Lower lobe of right lung (tissue), 2 donors: Measurements from ENCODE around the gene MS4A6A. TPM values are rescaled to one million over a fixed set of nuclear protein-coding genes. Genes with fewer than 3 reads are reported as not detected.
A peak's percentile ranks its signal among the peaks of the same experiment; 100 is the strongest.
"Not testable (repeated sequence)": the region's sequence is repeated elsewhere in the genome, so short reads cannot be mapped to it uniquely, and the experiment has no call there.

ENCODE experiments used
- ATAC-seq, 2 donors: fragments of 200-7000 bp; cut with Tn5 transposase; one replicate each; pipeline ENCODE4 v1.9.1; 2020 to 2022; ENCODE audit warnings: mild to moderate bottlenecking in 2 of 2, moderate library complexity in 2 of 2
- DNase-seq: peaks from one replicate; pipeline ENCODE4 v3.0.0-alpha.2; 2020
- H3K27ac ChIP-seq: fragments of 200-600 bp; one replicate; pipeline ENCODE4 v1.8.0; 2022
- H3K27me3 ChIP-seq: fragments of 200-600 bp; one replicate; pipeline ENCODE4 v1.8.0; 2022; ENCODE audit warnings: low read depth
- H3K36me3 ChIP-seq: fragments of 200-600 bp; one replicate; pipeline ENCODE4 v1.8.0; 2022; ENCODE audit warnings: mild to moderate bottlenecking
- H3K4me1 ChIP-seq: fragments of 200-600 bp; one replicate; pipeline ENCODE4 v1.8.0; 2022
- H3K4me3 ChIP-seq: fragments of 200-600 bp; one replicate; pipeline ENCODE4 v1.8.0; 2022; ENCODE audit warnings: mild to moderate bottlenecking
- H3K9me3 ChIP-seq: fragments of 200-600 bp; one replicate; pipeline ENCODE4 v1.8.0; 2022
- CTCF ChIP-seq: fragments of 200-600 bp; IDR thresholded peaks from one replicate; pipeline ENCODE4 v1.8.0; 2022; ENCODE audit warnings: antibody characterized with exemption, mild to moderate bottlenecking
- intact Hi-C: fragments of 100-400 bp; cut with DNase I; formaldehyde crosslinking; loops from one replicate; pipeline ENCODE4 v1.11.0; 2022
- total RNA-seq: library from RNA; stranded (reverse); fragmentation: NEBNext Ultra II Directional; extraction: Animal tissue kit (Norgen Biotek cat#: 25700); gene quantifications from one replicate; pipeline ENCODE4 v1.2.1, GENCODE V29; 2021
- donor health status: DM: no; HTN: yes; CAD: no; lungs with severe emphysema.

The MS4A6A gene
- total RNA-seq, 1 donor from 2014 or later: 176 TPM

- Histone ChIP-seq H3K4me3 (no peak overlapping the region), H3K27me3 (no peaks in the 10 kb centered on the region), H3K36me3 (no peaks in the 10 kb centered on the region), H3K27ac (peak overlapping the region; percentile 2), H3K4me1 (no peaks in the 10 kb centered on the region), H3K9me3 (no peaks in the 10 kb centered on the region)
- intact Hi-C loops: no loop called here
- peak; percentile 67 for TF ChIP-seq CTCF
- ATAC-seq (peak; percentile 70 to 84), DNase-seq (no peak)
Observed at GRCh38 chr11:60193687-60194433, 11.0 kb upstream of the MS4A6A start.

GRCh38 chr11:60192564-60192963 is 9.7 kb upstream of the MS4A6A start:
- intact Hi-C loops, H3K4me1 ChIP-seq, DNase-seq, H3K9me3 ChIP-seq, H3K27me3 ChIP-seq, H3K27ac ChIP-seq, H3K4me3 ChIP-seq, ATAC-seq, H3K36me3 ChIP-seq: not testable (repeated sequence)

GRCh38 chr11:60188481-60188880 is 5.6 kb upstream of the MS4A6A start:
- H3K27me3 ChIP-seq, intact Hi-C loops, DNase-seq, H3K9me3 ChIP-seq, H3K4me3 ChIP-seq, ATAC-seq, H3K27ac ChIP-seq, H3K4me1 ChIP-seq, H3K36me3 ChIP-seq: not testable (repeated sequence)

GRCh38 chr11:60186128-60186527 is 3.2 kb upstream of the MS4A6A start:
- peak overlapping the region; percentile 48 for H3K27ac ChIP-seq
- H3K27me3 ChIP-seq, H3K4me1 ChIP-seq, H3K9me3 ChIP-seq, H3K36me3 ChIP-seq, intact Hi-C loops, DNase-seq, H3K4me3 ChIP-seq, ATAC-seq: not testable (repeated sequence)

GRCh38 chr11:60185512-60185827 is 2.6 kb upstream of the MS4A6A start:
- H3K36me3 ChIP-seq, DNase-seq, H3K4me1 ChIP-seq, ATAC-seq, intact Hi-C loops, H3K4me3 ChIP-seq, H3K9me3 ChIP-seq, H3K27me3 ChIP-seq: not testable (repeated sequence)
- peak overlapping the region; percentile 48 for H3K27ac ChIP-seq

GRCh38 chr11:60184824-60185511 is 2.1 kb upstream of the MS4A6A start:
- H3K4me1 ChIP-seq: peaks cover 7% of the 10 kb centered on the region
- H3K27ac ChIP-seq: peak overlapping the region; percentile 71
- H3K4me3 ChIP-seq: no peak overlapping the region
- no peak for TF ChIP-seq CTCF
- no peaks in the 10 kb centered on the region for H3K36me3 ChIP-seq
- H3K27me3 ChIP-seq: no peaks in the 10 kb centered on the region
- ATAC-seq (peak; percentile 65 to 88), DNase-seq (no peak)
- intact Hi-C loops: no loop called here
- no peaks in the 10 kb centered on the region for H3K9me3 ChIP-seq

GRCh38 chr11:60183591-60184205 is 815 bp upstream of the MS4A6A start:
- H3K9me3 ChIP-seq: no peaks in the 10 kb centered on the region
- no peaks in the 10 kb centered on the region for H3K27me3 ChIP-seq
- TF ChIP-seq CTCF: no peak
- intact Hi-C loops: no loop called here
- no peaks in the 10 kb centered on the region for H3K36me3 ChIP-seq
- ATAC-seq (peak; percentile 41 to 47), DNase-seq (no peak)
- peaks cover 7% of the 10 kb centered on the region for H3K4me1 ChIP-seq
- H3K27ac ChIP-seq: peak overlapping the region; percentile 71
- no peak overlapping the region for H3K4me3 ChIP-seq
